Measurements from ENCODE around the gene CSF1R. TPM values are rescaled to one million over a fixed set of nuclear protein-coding genes. Genes with fewer than 3 reads are reported as not detected.

The CSF1R gene
- total RNA-seq, 4 donors from 2014 or later: 7.5 to 17.0 (median 9.8) TPM

DNA sequence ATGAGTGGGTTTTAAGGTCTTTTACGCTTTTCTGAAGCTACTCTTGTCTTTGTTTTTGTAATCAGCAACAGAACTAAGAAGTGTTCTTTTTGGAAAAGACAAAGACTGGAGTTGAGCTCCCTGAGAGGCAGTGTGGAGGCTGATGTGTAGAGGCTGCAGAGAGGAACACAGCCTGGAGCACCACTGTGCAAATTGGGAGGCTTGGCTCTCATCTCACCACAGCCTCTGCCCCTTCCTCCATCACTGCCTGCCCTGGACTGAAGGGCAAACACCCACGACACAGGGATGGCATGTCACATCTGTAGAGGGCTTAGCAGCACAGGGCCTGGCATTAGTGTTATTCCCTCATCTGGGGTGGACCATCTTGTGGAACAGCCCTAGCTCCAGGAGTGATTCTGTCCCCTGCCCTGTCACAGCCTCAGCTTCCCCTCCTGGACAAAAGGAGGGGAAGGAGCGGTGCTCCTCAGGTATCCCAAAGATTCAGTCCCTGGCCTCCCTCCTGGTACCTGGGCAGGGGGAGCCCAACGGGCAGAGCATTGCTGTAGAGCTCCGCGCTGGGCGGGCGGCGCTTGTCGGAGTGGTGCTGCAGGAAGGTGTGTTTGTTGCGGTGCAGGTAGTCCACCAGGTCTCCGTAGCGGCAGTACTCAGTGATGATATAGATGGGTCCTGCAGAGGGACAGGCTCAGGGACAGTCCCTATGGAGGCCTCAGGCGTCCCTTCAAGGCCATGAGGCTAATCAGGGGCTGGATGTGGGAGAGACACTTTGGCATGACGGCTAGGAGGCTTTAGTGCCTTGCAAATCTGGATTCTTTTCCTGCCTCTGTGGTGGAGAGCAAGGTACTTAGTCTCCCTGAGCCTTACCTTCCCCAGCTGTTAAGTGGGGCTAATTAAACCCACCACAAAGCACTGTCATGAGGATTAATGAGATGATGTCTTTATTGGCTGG lies 36.5 kb upstream of the CSF1R start:
- Histone ChIP-seq H3K27me3 (no peaks in the 10 kb centered on the region), H3K36me3 (no peaks in the 10 kb centered on the region), H3K4me3 (no peak overlapping the region), H3K27ac (no peak overlapping the region), H3K9me3 (no peaks in the 10 kb centered on the region), H3K4me1 (no peaks in the 10 kb centered on the region)
- ATAC-seq (no peak), DNase-seq (no peak)
- TF ChIP-seq POLR2A (IDR thresholded peaks at IDR 0.05): no peak
- TF ChIP-seq, protein P1, sequence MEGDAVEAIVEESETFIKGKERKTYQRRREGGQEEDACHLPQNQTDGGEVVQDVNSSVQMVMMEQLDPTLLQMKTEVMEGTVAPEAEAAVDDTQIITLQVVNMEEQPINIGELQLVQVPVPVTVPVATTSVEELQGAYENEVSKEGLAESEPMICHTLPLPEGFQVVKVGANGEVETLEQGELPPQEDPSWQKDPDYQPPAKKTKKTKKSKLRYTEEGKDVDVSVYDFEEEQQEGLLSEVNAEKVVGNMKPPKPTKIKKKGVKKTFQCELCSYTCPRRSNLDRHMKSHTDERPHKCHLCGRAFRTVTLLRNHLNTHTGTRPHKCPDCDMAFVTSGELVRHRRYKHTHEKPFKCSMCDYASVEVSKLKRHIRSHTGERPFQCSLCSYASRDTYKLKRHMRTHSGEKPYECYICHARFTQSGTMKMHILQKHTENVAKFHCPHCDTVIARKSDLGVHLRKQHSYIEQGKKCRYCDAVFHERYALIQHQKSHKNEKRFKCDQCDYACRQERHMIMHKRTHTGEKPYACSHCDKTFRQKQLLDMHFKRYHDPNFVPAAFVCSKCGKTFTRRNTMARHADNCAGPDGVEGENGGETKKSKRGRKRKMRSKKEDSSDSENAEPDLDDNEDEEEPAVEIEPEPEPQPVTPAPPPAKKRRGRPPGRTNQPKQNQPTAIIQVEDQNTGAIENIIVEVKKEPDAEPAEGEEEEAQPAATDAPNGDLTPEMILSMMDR (IDR thresholded peaks at IDR 0.05 in 4 of 5, conservative IDR thresholded peaks at IDR 0.05 in 1 of 5): no peak
- intact Hi-C loops (cut with DNase I; ENCODE audit: low total_unique reads) (no loop called here), in situ Hi-C loops (cut with MboI; ENCODE audit: low sequenced_read_pairs in 4 of 4) (no loop called here)

DNA sequence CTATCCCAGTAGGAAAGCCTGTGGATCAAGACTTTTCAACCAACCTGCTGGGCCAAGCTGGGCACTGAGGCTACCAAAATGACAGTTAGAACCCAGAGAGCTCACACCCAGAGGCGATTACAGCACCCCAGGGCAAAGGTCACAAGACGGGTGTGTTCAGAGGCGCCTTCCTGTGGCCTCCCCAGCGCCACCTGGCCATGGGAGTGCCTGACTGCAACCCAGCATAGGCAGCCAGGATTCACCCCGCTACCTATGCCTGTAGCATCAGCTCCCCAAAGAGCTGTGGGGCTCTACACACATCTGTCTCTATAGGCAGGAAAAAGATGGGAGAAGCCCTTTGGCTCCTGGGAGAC lies 35.8 kb upstream of the CSF1R start:
- in situ Hi-C loops (cut with MboI; ENCODE audit: low sequenced_read_pairs in 4 of 4): no loop called here
- Histone ChIP-seq H3K36me3 (no peaks in the 10 kb centered on the region), H3K27ac (no peak overlapping the region), H3K4me3 (no peak overlapping the region), H3K9me3 (no peaks in the 10 kb centered on the region), H3K4me1 (no peaks in the 10 kb centered on the region), H3K27me3 (no peaks in the 10 kb centered on the region)
- intact Hi-C loops (cut with DNase I; ENCODE audit: low total_unique reads): no loop called here
- ATAC-seq: no peak
- TF ChIP-seq, protein P1 (IDR thresholded peaks at IDR 0.05 in 4 of 5, conservative IDR thresholded peaks at IDR 0.05 in 1 of 5): no peak
- no peak for TF ChIP-seq POLR2A (IDR thresholded peaks at IDR 0.05)
- DNase-seq: no peak

- H3K27me3 ChIP-seq: no peaks in the 10 kb centered on the region
- H3K9me3 ChIP-seq: no peaks in the 10 kb centered on the region
- no peak for TF ChIP-seq POLR2A (IDR thresholded peaks at IDR 0.05)
- TF ChIP-seq, protein P1 (IDR thresholded peaks at IDR 0.05 in 4 of 5, conservative IDR thresholded peaks at IDR 0.05 in 1 of 5): no peak
- intact Hi-C loops (cut with DNase I; ENCODE audit: low total_unique reads): no loop called here
- H3K4me1 ChIP-seq: no peaks in the 10 kb centered on the region
- H3K4me3 ChIP-seq: no peak overlapping the region
- no peaks in the 10 kb centered on the region for H3K36me3 ChIP-seq
- ATAC-seq (no peak), DNase-seq (no peak)
- in situ Hi-C loops (cut with MboI; ENCODE audit: low sequenced_read_pairs in 4 of 4): no loop called here
- peak overlapping the region in 1 of 4 donors; percentile 18 for H3K27ac ChIP-seq
Observed at GRCh38 chr5:150121448-150122157, 35.2 kb upstream of the CSF1R start.

DNA sequence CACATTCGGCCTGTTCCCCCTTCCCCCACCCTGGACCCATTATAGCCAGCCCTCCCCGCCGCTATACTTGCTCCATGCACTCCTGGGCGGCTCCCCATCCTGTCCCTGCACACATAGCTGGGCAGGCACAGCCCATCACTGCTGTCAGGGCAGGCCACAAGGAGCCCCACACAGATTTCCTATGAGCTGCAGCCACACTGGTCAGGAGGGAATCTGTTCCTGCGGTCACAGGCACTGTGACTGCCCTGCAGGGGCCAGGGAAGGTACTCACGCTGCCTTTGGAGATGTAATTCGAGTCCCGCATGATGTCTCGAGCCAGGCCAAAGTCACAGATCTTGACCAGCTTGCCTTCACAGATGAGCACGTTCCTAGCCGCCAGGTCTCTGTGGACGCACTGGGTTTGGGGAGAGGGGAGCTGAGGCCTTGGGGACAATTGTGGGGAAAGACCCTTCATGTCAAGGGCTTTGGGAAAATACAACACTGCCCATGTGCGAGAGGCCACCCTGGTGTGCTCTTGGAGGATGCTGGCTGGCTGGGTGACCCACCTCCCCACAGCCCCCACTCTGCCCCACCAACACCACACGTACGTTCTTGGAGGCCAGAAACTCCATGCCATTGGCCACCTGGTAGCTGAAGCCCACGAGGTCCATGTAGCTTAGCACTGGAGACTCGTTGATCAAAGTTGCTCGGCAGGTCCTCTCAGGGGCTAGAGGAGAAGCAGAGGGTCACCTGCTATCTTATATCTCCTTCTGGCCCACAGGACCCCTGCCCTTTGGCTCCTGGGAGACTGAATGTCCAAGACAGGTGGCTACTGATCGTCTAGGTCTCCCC lies 34.5 kb upstream of the CSF1R start:
- no peak for TF ChIP-seq POLR2A (IDR thresholded peaks at IDR 0.05)
- TF ChIP-seq, protein P1 (IDR thresholded peaks at IDR 0.05 in 4 of 5, conservative IDR thresholded peaks at IDR 0.05 in 1 of 5): no peak
- no peak overlapping the region for H3K4me3 ChIP-seq
- no peaks in the 10 kb centered on the region for H3K27me3 ChIP-seq
- DNase-seq (no peak), ATAC-seq (no peak)
- in situ Hi-C loops (cut with MboI; ENCODE audit: low sequenced_read_pairs in 4 of 4) (no loop called here), intact Hi-C loops (cut with DNase I; ENCODE audit: low total_unique reads) (no loop called here)
- H3K4me1 ChIP-seq: no peaks in the 10 kb centered on the region
- no peak overlapping the region for H3K27ac ChIP-seq
- H3K36me3 ChIP-seq: no peaks in the 10 kb centered on the region
- no peaks in the 10 kb centered on the region for H3K9me3 ChIP-seq
